A172 (cell line): ENCODE measurements around the gene TNK2. TPM values are rescaled to one million over a fixed set of nuclear protein-coding genes. Genes with fewer than 3 reads are reported as not detected.

Experiments used
- DNase-seq: peaks from one replicate; pipeline ENCODE4 v3.0.0-alpha.2; 2015; ENCODE audit warnings: low spot score
- total RNA-seq: library from RNA; depleted of rRNA; stranded (reverse); fragments of >200 nt; shearing (Covaris generic); gene quantifications from 2 replicates; pipeline ENCODE4 v1.2.3, GENCODE V29; 2014

Gene TNK2
- total RNA-seq, 1 experiment from 2014 or later: 14.6 TPM

GRCh38 chr3:195899701-195900435 is 8.5 kb downstream of the TNK2 start:
- DNase-seq: no peak

GRCh38 chr3:195897853-195898415 is 10.4 kb downstream of the TNK2 start:
- DNase-seq: peak; percentile 29

- peak; percentile 89 for DNase-seq
Measured at GRCh38 chr3:195897081-195897852, 11.1 kb downstream of the TNK2 start.

- peak; percentile 90 for DNase-seq
Measured at GRCh38 chr3:195896361-195897080, 11.8 kb downstream of the TNK2 start.

GRCh38 chr3:195895861-195896360 is 12.4 kb downstream of the TNK2 start:
- DNase-seq: peak; percentile 47

GRCh38 chr3:195895078-195895860 is 13.1 kb downstream of the TNK2 start:
- DNase-seq: peak; percentile 51

- DNase-seq: no peak
Measured at GRCh38 chr3:195893916-195894465, 14.4 kb downstream of the TNK2 start.

GRCh38 chr3:195893516-195893915 is 14.8 kb downstream of the TNK2 start:
- DNase-seq: no peak

- peak; percentile 45 for DNase-seq
Measured at GRCh38 chr3:195893044-195893395, 15.3 kb downstream of the TNK2 start.

GRCh38 chr3:195892105-195893043 is 16.0 kb downstream of the TNK2 start:
- peak; percentile 84 for DNase-seq

- DNase-seq: no peak
Measured at GRCh38 chr3:195891431-195892104, 16.8 kb downstream of the TNK2 start.

GRCh38 chr3:195889870-195890295 is 18.5 kb downstream of the TNK2 start:
- no peak for DNase-seq

- no peak for DNase-seq
Measured at GRCh38 chr3:195888981-195889869, 19.1 kb downstream of the TNK2 start.

GRCh38 chr3:195888311-195888761 is 20.0 kb downstream of the TNK2 start:
- DNase-seq: no peak

- no peak for DNase-seq
Measured at GRCh38 chr3:195887670-195888069, 20.7 kb downstream of the TNK2 start.

GRCh38 chr3:195886181-195887141 is 21.9 kb downstream of the TNK2 start:
- DNase-seq: peak; percentile 69
